Erythroblast (primary cell): ENCODE data around the gene CAV2.

Experiments
- GATA1 ChIP-seq: IDR thresholded peaks from 2 replicates; pipeline ENCODE4 v1.6.1; 2011; ENCODE audit warnings: low read depth, mild to moderate bottlenecking, control low read depth, low read length, moderate library complexity
- POLR2A ChIP-seq: IDR thresholded peaks from 2 replicates; pipeline ENCODE4 v1.6.1; 2011; ENCODE audit warnings: mild to moderate bottlenecking, low read length

DNA sequence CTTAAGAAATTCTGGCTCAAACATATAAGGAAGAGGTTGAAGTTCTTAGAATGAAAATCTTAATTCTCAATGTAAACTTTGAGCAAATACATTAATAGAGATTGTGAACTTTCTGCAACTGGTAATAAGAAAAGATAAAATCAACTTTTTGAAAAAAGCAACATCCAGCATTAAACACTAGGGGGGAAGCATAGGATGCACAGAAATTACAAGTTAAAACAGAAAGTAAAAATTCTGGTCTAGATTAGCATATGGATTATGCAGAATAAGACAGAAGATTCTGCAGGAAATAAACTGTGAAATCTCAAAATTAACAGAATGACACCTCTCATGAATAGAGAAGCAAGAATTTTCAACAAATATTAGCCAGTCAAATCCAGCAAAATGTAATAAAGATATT lies 38.0 kb upstream of the CAV2 start:
- TF ChIP-seq POLR2A (no peak), GATA1 (no peak)
